ENCODE measurements around the gene DRC7.
"Not testable (repeated sequence)": the region's sequence is repeated elsewhere in the genome, so short reads cannot be mapped to it uniquely, and the experiment has no call there.

DRC7 gene

GRCh38 chr16:57743458-57743857 lies 48.9 kb downstream of the DRC7 start:
- DNase-seq: no peak
- in situ Hi-C loops (cut with MboI; ENCODE audit: low pct_unique_long_range_greater_than_20kb, low sequenced_read_pairs): no loop called here

GRCh38 chr16:57743886-57744641 lies 49.5 kb downstream of the DRC7 start:
- in situ Hi-C loops (cut with MboI; ENCODE audit: low pct_unique_long_range_greater_than_20kb, low sequenced_read_pairs): no loop called here
- DNase-seq: no peak

- in situ Hi-C loops (cut with MboI; ENCODE audit: low pct_unique_long_range_greater_than_20kb, low sequenced_read_pairs): no loop called here
These were observed 50.0 kb downstream of the DRC7 start for GRCh38 chr16:57744642-57744903.

GRCh38 chr16:57745768-57746167 lies 51.2 kb downstream of the DRC7 start:
- no peak for DNase-seq
- in situ Hi-C loops (cut with MboI; ENCODE audit: low pct_unique_long_range_greater_than_20kb, low sequenced_read_pairs): no loop called here

More at GRCh38 chr16:57744642-57744903, 50.0 kb downstream of the DRC7 start:
- no peak for DNase-seq

GRCh38 chr16:57746316-57746715 lies 51.7 kb downstream of the DRC7 start:
- DNase-seq; in situ Hi-C loops (cut with MboI; ENCODE audit: low pct_unique_long_range_greater_than_20kb, low sequenced_read_pairs): not testable (repeated sequence)

GRCh38 chr16:57747091-57747490 lies 52.5 kb downstream of the DRC7 start:
- in situ Hi-C loops (cut with MboI; ENCODE audit: low pct_unique_long_range_greater_than_20kb, low sequenced_read_pairs): no loop called here
- DNase-seq: no peak

- DNase-seq: no peak
- in situ Hi-C loops (cut with MboI; ENCODE audit: low pct_unique_long_range_greater_than_20kb, low sequenced_read_pairs): no loop called here
These were observed 52.9 kb downstream of the DRC7 start for GRCh38 chr16:57747496-57747895.

GRCh38 chr16:57747996-57748395 lies 53.4 kb downstream of the DRC7 start:
- in situ Hi-C loops (cut with MboI; ENCODE audit: low pct_unique_long_range_greater_than_20kb, low sequenced_read_pairs): no loop called here
- no peak for DNase-seq

GRCh38 chr16:57748596-57748995 lies 54.0 kb downstream of the DRC7 start:
- in situ Hi-C loops (cut with MboI; ENCODE audit: low pct_unique_long_range_greater_than_20kb, low sequenced_read_pairs): no loop called here
- no peak for DNase-seq

- no peak for DNase-seq
- in situ Hi-C loops (cut with MboI; ENCODE audit: low pct_unique_long_range_greater_than_20kb, low sequenced_read_pairs): no loop called here
These were observed 54.6 kb downstream of the DRC7 start for GRCh38 chr16:57749101-57749692.

- DNase-seq: no peak
- in situ Hi-C loops (cut with MboI; ENCODE audit: low pct_unique_long_range_greater_than_20kb, low sequenced_read_pairs): loop anchor here (25.0 kb wide), 1 partner anchor 237 kb away; a partner anchor contains a TSS
These were observed 55.3 kb downstream of the DRC7 start for GRCh38 chr16:57749856-57750452.

GRCh38 chr16:57750796-57751538 lies 56.4 kb downstream of the DRC7 start:
- DNase-seq: no peak
- in situ Hi-C loops (cut with MboI; ENCODE audit: low pct_unique_long_range_greater_than_20kb, low sequenced_read_pairs): loop anchor here (25.0 kb wide), 1 partner anchor 236 kb away; a partner anchor contains a TSS

GRCh38 chr16:57751539-57752202 lies 57.1 kb downstream of the DRC7 start:
- DNase-seq: no peak
- in situ Hi-C loops (cut with MboI; ENCODE audit: low pct_unique_long_range_greater_than_20kb, low sequenced_read_pairs): loop anchor here (25.0 kb wide), 1 partner anchor 236 kb away; a partner anchor contains a TSS

GRCh38 chr16:57752203-57752580 lies 57.6 kb downstream of the DRC7 start:
- no peak for DNase-seq
- in situ Hi-C loops (cut with MboI; ENCODE audit: low pct_unique_long_range_greater_than_20kb, low sequenced_read_pairs): loop anchor here (25.0 kb wide), 1 partner anchor 235 kb away; a partner anchor contains a TSS

GRCh38 chr16:57752581-57753447 lies 58.2 kb downstream of the DRC7 start:
- no peak for DNase-seq
- in situ Hi-C loops (cut with MboI; ENCODE audit: low pct_unique_long_range_greater_than_20kb, low sequenced_read_pairs): loop anchor here (25.0 kb wide), 1 partner anchor 234 kb away; a partner anchor contains a TSS

GRCh38 chr16:57753448-57754353 lies 59.1 kb downstream of the DRC7 start:
- in situ Hi-C loops (cut with MboI; ENCODE audit: low pct_unique_long_range_greater_than_20kb, low sequenced_read_pairs): loop anchor here (25.0 kb wide), 1 partner anchor 234 kb away; a partner anchor contains a TSS
- no peak for DNase-seq

- in situ Hi-C loops (cut with MboI; ENCODE audit: low pct_unique_long_range_greater_than_20kb, low sequenced_read_pairs): loop anchor here (25.0 kb wide), 1 partner anchor 233 kb away; a partner anchor contains a TSS
These were observed 59.9 kb downstream of the DRC7 start for GRCh38 chr16:57754354-57755060.

More at GRCh38 chr16:57754354-57755060, 59.9 kb downstream of the DRC7 start:
- no peak for DNase-seq
